Neural progenitor cell (in vitro differentiated cells): ENCODE results near the gene RAB6A. TPM values are rescaled to one million over a fixed set of nuclear protein-coding genes. Genes with fewer than 3 reads are reported as not detected.
A peak's percentile ranks its signal among the peaks of the same experiment; 100 is the strongest.

ENCODE experiments used
- DNase-seq: peaks from one replicate; pipeline ENCODE4 v3.0.0-alpha.2; 2016; ENCODE audit warnings: low spot score
- H2AFZ ChIP-seq: fragments of 200-600 bp; sonication (generic); replicated peaks from 2 replicates; pipeline ENCODE4 v1.6.1; 2016; ENCODE audit warnings: antibody characterized with exemption
- H3F3A ChIP-seq: fragments of 200-600 bp; sonication (generic); 2 replicates; pipeline ENCODE4 v1.6.1; 2016; ENCODE audit warnings: antibody characterized with exemption, low read depth
- H3K27ac ChIP-seq: fragments of 200-600 bp; sonication (generic); 2 replicates; pipeline ENCODE4 v1.5.1; 2016; ENCODE audit warnings: mild to moderate bottlenecking
- H3K27me3 ChIP-seq: fragments of 200-600 bp; sonication (generic); 2 replicates; pipeline ENCODE4 v1.6.1; 2016; ENCODE audit warnings: mild to moderate bottlenecking, moderate library complexity
- H3K36me3 ChIP-seq: fragments of 200-600 bp; sonication (generic); 2 replicates; pipeline ENCODE4 v1.5.1; 2016
- H3K4me1 ChIP-seq: fragments of 200-600 bp; sonication (generic); 2 replicates; pipeline ENCODE4 v1.6.1; 2016; ENCODE audit warnings: mixed run types
- H3K4me2 ChIP-seq: fragments of 200-600 bp; sonication (generic); 2 replicates; pipeline ENCODE4 v1.6.1; 2016
- H3K4me3 ChIP-seq: fragments of 200-600 bp; sonication (generic); 2 replicates; pipeline ENCODE4 v1.5.1; 2016
- H3K79me2 ChIP-seq: fragments of 200-600 bp; sonication (generic); 2 replicates; pipeline ENCODE4 v1.6.1; 2016; ENCODE audit warnings: low read depth
- H3K9ac ChIP-seq: fragments of 200-600 bp; sonication (generic); 2 replicates; pipeline ENCODE4 v1.6.1; 2016
- H3K9me3 ChIP-seq: fragments of 200-600 bp; sonication (generic); 2 replicates; pipeline ENCODE4 v1.5.1; 2016; ENCODE audit warnings: low read depth
- H4K20me1 ChIP-seq: fragments of 200-600 bp; sonication (generic); 2 replicates; pipeline ENCODE4 v1.6.1; 2016; ENCODE audit warnings: low read depth
- H3K27ac Mint-ChIP-seq: 3 replicates; pipeline ENCODE4 v1.8.0; 2021; ENCODE audit warnings: mixed read lengths
- H3K27me3 Mint-ChIP-seq: 2 replicates; pipeline ENCODE4 v1.8.0; 2022; ENCODE audit warnings: low read depth, mild to moderate bottlenecking, inconsistent platforms, moderate library complexity, mixed read lengths; ENCODE audit not compliant: insufficient read depth
- H3K36me3 Mint-ChIP-seq: 3 replicates; pipeline ENCODE4 v1.8.0; 2021; ENCODE audit warnings: mixed read lengths
- H3K4me1 Mint-ChIP-seq: 3 replicates; pipeline ENCODE4 v1.8.0; 2021; ENCODE audit warnings: mixed read lengths
- H3K4me3 Mint-ChIP-seq: 3 replicates; pipeline ENCODE4 v1.8.0; 2021; ENCODE audit warnings: mild to moderate bottlenecking, moderate library complexity, mixed read lengths
- H3K9me3 Mint-ChIP-seq: 3 replicates; pipeline ENCODE4 v1.8.0; 2020; ENCODE audit warnings: mixed read lengths
- EZH2 ChIP-seq: fragments of 200-600 bp; sonication (generic); IDR thresholded peaks from 2 replicates; pipeline ENCODE4 v1.6.1; 2017; ENCODE audit warnings: antibody characterized with exemption, mild to moderate bottlenecking, moderate library complexity
- EZH2phosphoT487 ChIP-seq: fragments of 200-600 bp; sonication (generic); IDR thresholded peaks from 2 replicates; pipeline ENCODE4 v1.6.1; 2017; ENCODE audit warnings: antibody characterized with exemption
- total RNA-seq: library from RNA; depleted of rRNA; stranded (reverse); fragments of >200 nt; gene quantifications from 2 replicates; pipeline ENCODE4 v1.2.3, GENCODE V29; 2015; ENCODE audit warnings: low replicate concordance
- TF ChIP-seq, protein P1 (sequence below): fragments of 200-600 bp; sonication (generic); IDR thresholded peaks from 2 replicates; pipeline ENCODE4 v1.5.1; 2017; ENCODE audit warnings: antibody characterized with exemption, mild to moderate bottlenecking

RAB6A gene
- total RNA-seq, 1 donor from 2014 or later = 54.7 TPM

DNA sequence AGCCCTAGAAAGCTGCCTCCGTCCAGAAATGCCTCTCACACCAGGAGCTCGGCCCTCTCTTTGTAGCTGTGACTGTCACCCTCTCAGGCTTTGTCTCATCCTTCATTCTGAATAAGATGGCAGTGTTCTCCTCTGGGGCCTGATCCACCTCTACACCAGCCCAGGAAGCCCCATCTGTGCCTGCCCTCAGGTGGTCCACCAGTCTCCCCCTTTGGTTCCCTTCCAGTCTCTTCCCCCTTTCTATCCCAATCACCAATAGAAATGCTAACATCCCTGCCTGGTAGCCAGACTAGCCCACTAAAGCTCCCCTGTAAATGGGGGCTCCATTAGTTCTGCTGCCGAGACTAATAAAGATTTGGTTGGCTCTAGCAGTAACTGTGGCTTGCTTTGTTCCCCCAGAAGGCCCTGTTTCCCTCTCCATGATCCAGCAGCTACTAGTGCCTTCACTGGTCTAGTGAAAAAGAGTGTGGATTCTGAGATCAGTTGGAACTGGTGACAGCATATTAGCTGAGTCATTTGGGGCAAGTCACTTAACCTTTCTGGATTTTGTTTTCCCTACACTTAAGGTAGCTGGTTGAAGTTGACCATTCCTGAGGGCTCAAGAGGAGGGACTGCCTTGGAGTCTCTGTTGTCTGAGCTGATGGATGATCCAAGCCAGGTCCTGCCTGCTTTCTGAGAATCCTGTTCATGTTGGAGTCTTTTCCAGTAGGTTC is 98.3 kb downstream of the RAB6A start:
- no peak overlapping the region for H3K27ac ChIP-seq

DNA sequence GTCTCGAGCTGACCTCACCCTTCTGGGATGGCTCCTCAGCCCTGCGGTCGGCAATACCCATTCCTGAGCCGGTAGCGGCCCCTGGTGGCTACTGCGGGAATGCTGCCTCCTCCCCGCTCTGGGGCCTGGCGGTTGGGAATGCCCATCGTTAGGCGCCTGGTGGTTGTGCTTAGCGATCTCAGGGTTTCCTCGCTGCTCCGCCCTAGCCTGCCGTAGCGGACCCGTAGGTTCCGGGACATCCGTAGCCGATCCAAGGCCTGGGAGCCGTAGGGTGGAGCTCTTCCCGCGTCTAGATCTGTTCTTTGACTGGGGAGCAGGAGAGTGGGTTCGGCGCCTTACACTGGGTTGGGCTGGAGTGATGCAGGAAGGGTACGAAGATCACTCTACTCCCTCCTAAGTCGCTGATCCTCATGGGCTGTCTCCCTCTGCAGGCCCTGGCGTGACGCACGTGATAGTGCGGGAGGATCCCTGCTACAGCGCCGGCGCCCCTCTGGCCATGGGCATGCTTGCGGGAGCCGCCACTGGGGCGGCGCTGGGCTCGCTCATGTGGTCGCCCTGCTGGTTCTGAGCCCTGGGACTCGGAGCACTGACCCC is 99.7 kb downstream of the RAB6A start:
- Histone ChIP-seq H3K4me3 (peak overlapping the region; percentile 40), H3K36me3 (no peaks in the 10 kb centered on the region), H4K20me1 (no peaks in the 10 kb centered on the region), H3K9me3 (no peaks in the 10 kb centered on the region), H3K9ac (no peak overlapping the region), H3K4me2 (peak overlapping the region; percentile 76), H3K27me3 (peaks cover 7% of the 10 kb centered on the region), H3F3A (peaks cover 4% of the 10 kb centered on the region), H3K27ac (no peak overlapping the region), H2AFZ (peak overlapping the region; percentile 98), H3K79me2 (no peaks in the 10 kb centered on the region), H3K4me1 (no peaks in the 10 kb centered on the region)
- no peak overlapping the region for H3K27ac Mint-ChIP-seq
- H3K4me3 Mint-ChIP-seq = peak overlapping the region; percentile 65
- H3K4me1 Mint-ChIP-seq = peaks cover 10% of the 10 kb centered on the region
- no peaks in the 10 kb centered on the region for H3K36me3 Mint-ChIP-seq
- DNase-seq = peak; percentile 95
- TF ChIP-seq, protein P1, sequence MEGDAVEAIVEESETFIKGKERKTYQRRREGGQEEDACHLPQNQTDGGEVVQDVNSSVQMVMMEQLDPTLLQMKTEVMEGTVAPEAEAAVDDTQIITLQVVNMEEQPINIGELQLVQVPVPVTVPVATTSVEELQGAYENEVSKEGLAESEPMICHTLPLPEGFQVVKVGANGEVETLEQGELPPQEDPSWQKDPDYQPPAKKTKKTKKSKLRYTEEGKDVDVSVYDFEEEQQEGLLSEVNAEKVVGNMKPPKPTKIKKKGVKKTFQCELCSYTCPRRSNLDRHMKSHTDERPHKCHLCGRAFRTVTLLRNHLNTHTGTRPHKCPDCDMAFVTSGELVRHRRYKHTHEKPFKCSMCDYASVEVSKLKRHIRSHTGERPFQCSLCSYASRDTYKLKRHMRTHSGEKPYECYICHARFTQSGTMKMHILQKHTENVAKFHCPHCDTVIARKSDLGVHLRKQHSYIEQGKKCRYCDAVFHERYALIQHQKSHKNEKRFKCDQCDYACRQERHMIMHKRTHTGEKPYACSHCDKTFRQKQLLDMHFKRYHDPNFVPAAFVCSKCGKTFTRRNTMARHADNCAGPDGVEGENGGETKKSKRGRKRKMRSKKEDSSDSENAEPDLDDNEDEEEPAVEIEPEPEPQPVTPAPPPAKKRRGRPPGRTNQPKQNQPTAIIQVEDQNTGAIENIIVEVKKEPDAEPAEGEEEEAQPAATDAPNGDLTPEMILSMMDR = peak; percentile 94
- TF ChIP-seq EZH2 = no peak
- TF ChIP-seq EZH2phosphoT487 = no peak
- peaks cover 5% of the 10 kb centered on the region for H3K27me3 Mint-ChIP-seq
- no peaks in the 10 kb centered on the region for H3K9me3 Mint-ChIP-seq

More for the DNA sequence above, 98.3 kb downstream of the RAB6A start:
- Histone ChIP-seq H3K36me3 (no peaks in the 10 kb centered on the region), H3K4me2 (no peak overlapping the region), H3K4me1 (no peaks in the 10 kb centered on the region), H4K20me1 (no peaks in the 10 kb centered on the region), H3K4me3 (no peak overlapping the region), H3K79me2 (no peaks in the 10 kb centered on the region), H2AFZ (no peak overlapping the region), H3K9me3 (no peaks in the 10 kb centered on the region), H3K9ac (no peak overlapping the region), H3F3A (peaks cover 4% of the 10 kb centered on the region), H3K27me3 (peaks cover 7% of the 10 kb centered on the region)
- Mint-ChIP-seq H3K27ac (no peak overlapping the region), H3K4me3 (no peak overlapping the region), H3K36me3 (no peaks in the 10 kb centered on the region), H3K4me1 (peaks cover 10% of the 10 kb centered on the region), H3K9me3 (no peaks in the 10 kb centered on the region), H3K27me3 (peaks cover 5% of the 10 kb centered on the region)
- DNase-seq = no peak
- TF ChIP-seq, protein P1 = no peak
- no peak for TF ChIP-seq EZH2
- no peak for TF ChIP-seq EZH2phosphoT487

DNA sequence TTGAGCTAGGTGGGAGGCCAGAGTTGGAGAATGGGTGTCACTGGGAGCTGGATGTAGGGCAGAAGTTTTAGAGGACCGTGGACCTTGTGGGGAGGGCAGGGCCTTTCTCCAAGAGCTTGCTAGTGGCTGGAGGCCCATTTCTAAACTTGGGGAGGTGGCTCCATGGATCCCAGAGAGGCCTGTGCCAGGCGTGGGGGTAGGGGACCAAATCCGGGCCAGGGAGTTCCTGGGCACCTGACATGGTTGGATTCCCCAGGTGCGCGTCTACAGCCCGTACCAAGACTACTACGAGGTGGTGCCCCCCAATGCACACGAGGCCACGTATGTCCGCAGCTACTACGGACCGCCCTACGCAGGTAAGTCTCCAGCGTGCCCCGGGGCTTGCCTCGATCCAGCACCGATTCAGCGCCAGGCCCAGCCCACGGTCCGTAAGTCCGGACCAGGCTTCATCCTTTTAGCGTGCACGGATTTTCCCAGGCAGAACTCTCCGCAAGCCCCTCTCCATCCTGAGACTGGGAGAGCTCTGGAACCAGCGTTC is 100.3 kb downstream of the RAB6A start:
- H3K4me1 Mint-ChIP-seq = peaks cover 9% of the 10 kb centered on the region
- H3K9me3 Mint-ChIP-seq = no peaks in the 10 kb centered on the region
- no peak overlapping the region for H3K4me2 ChIP-seq
- TF ChIP-seq, protein P1 = no peak
- TF ChIP-seq EZH2phosphoT487 (no peak), EZH2 (no peak)
- H3K36me3 ChIP-seq = no peaks in the 10 kb centered on the region
- DNase-seq = no peak
- H3K9ac ChIP-seq = no peak overlapping the region
- H3K27ac ChIP-seq = no peak overlapping the region
- peaks cover 4% of the 10 kb centered on the region for H3F3A ChIP-seq
- no peaks in the 10 kb centered on the region for H3K79me2 ChIP-seq
- no peaks in the 10 kb centered on the region for H4K20me1 ChIP-seq
- H3K4me1 ChIP-seq = no peaks in the 10 kb centered on the region
- no peaks in the 10 kb centered on the region for H3K36me3 Mint-ChIP-seq
- no peaks in the 10 kb centered on the region for H3K9me3 ChIP-seq
- H3K27me3 ChIP-seq = peaks cover 7% of the 10 kb centered on the region
- H3K4me3 Mint-ChIP-seq = no peak overlapping the region
- peak overlapping the region; percentile 3 for H3K27ac Mint-ChIP-seq
- peaks cover 5% of the 10 kb centered on the region for H3K27me3 Mint-ChIP-seq
- no peak overlapping the region for H3K4me3 ChIP-seq
- no peak overlapping the region for H2AFZ ChIP-seq
